Heart left ventricle (tissue), 13 donors: ENCODE measurements around the gene GPR89B.
"Not testable (repeated sequence)": the region's sequence is repeated elsewhere in the genome, so short reads cannot be mapped to it uniquely, and the experiment has no call there.

Experiments
- CTCF ChIP-seq, 12 donors: fragments of 200-600 bp; sonication (generic) in 4 of 12; IDR thresholded peaks; one replicate each; pipeline versions ENCODE4 v1.5.0 to v1.8.0; 2018 to 2022; ENCODE audit warnings: antibody characterized with exemption in 12 of 12, mild to moderate bottlenecking in 5 of 12
- POLR2A ChIP-seq, 2 donors: fragments of 450-650 bp; IDR thresholded peaks; one replicate each; pipeline ENCODE4 v1.6.1; 2017; ENCODE audit warnings: antibody characterized with exemption in 2 of 2, mild to moderate bottlenecking in 2 of 2, moderate library complexity in 2 of 2
- donor health status: ischemic (EF 13 %, LVEDD 7.1; RV severe dilation, severe dysfunction).
- donor health status: DM: no; HTN: yes; CAD: no.
- donor health status: DM: no; HTN: no; CAD: no.
- donor health status: ischemic (EF 25% LVEDD 6.9; RV normal size, moderate dysfunction).
- donor health status: ischemic (EF 25% LVEDD 5.7; RV mildly dilated, moderate dysfunction).
- donor health status: ischemic (EF 35%, LVEDD 5.7; RV mildly dilated, moderate dysfunction).
- donor health status: nonischemic (EF 11% LVEDD 7.7; RV severe dilation, severe dysfunction).
- donor health status: DM: yes; HTN: yes; CAD: no.
- donor health status: PGD.
- donor health status: ischemic (EF 29% LVEDD 5.4; RV normal size, mild dysfunction).
- donor health status: nonischemic (EF 23%, LVEDD 6.1; RV moderate dilation, normal function).

GRCh38 chr1:147958906-147959305, 30.7 kb downstream of the GPR89B start:
- not testable (repeated sequence) for TF ChIP-seq CTCF, POLR2A (IDR thresholded peaks at IDR 0.05)
